Kidney (tissue), 14 donors: ENCODE measurements around the gene BTC. TPM values are rescaled to one million over a fixed set of nuclear protein-coding genes. Genes with fewer than 3 reads are reported as not detected.

ENCODE experiments used
- DNase-seq, 5 donors: peaks; one replicate each; pipeline ENCODE4 v3.0.0-alpha.2; 2013 to 2020
- FAIRE-seq: peaks from 2 replicates; lab custom pipeline; 2012; peaks lifted over from hg19 to GRCh38; lab: Jason Lieb, UNC
- H3K27ac ChIP-seq, 2 donors: one replicate each; pipeline ENCODE4 v1.7.0; 2013; ENCODE audit warnings: low read depth in 2 of 2, low read length in 2 of 2, inconsistent platforms in 1 of 2
- H3K27me3 ChIP-seq: one replicate; pipeline ENCODE4 v1.7.1; 2013; ENCODE audit warnings: low read length, inconsistent platforms; ENCODE audit not compliant: control insufficient read depth, insufficient read depth
- H3K36me3 ChIP-seq, 3 donors: one replicate each; pipeline versions ENCODE4 v1.7.0 to v1.7.1; 2013; ENCODE audit warnings: low read length in 3 of 3, control low read depth in 1 of 3, inconsistent platforms in 1 of 3; ENCODE audit not compliant: insufficient read depth in 3 of 3, control insufficient read depth in 2 of 3
- H3K4me1 ChIP-seq, 3 donors: one replicate each; pipeline versions ENCODE4 v1.7.0 to v1.7.1; 2013; ENCODE audit warnings: low read length in 3 of 3, inconsistent platforms in 1 of 3, low read depth in 1 of 3; ENCODE audit not compliant: control insufficient read depth in 2 of 3, insufficient read depth in 2 of 3
- H3K4me3 ChIP-seq, 3 donors: one replicate each; pipeline versions ENCODE4 v1.7.0 to v1.8.1; 2013; ENCODE audit warnings: low read length in 3 of 3, control low read depth in 1 of 3, inconsistent platforms in 1 of 3
- H3K9ac ChIP-seq, 3 donors: one replicate each; pipeline versions ENCODE4 v1.7.0 to v1.7.1; 2013; ENCODE audit warnings: low read length in 3 of 3, control low read depth in 1 of 3, inconsistent platforms in 1 of 3
- H3K9me3 ChIP-seq, 3 donors: one replicate each; pipeline versions ENCODE4 v1.7.0 to v1.7.1; 2013; ENCODE audit warnings: low read length in 3 of 3, control low read depth in 1 of 3, inconsistent platforms in 1 of 3; ENCODE audit not compliant: control insufficient read depth in 2 of 3, insufficient read depth in 1 of 3
- CTCF ChIP-seq: IDR thresholded peaks from 3 replicates; pipeline ENCODE4 v1.5.1; 2012; ENCODE audit warnings: mild to moderate bottlenecking, moderate library complexity, borderline replicate concordance; ENCODE audit not compliant: insufficient read depth; ENCODE audit errors: extremely low read depth
- intact Hi-C: fragments of 100-400 bp; cut with DNase I; formaldehyde crosslinking; loops from one replicate; pipeline ENCODE4 v1.11.1; 2022
- polyA plus RNA-seq: library from polyadenylated mRNA; stranded (reverse); fragments of 350-450 nt; fragmentation: Illumina TruSeq; extraction: RNeasy Lipid Tissue Mini Kit (QIAGEN cat#74804); gene quantifications from one replicate; pipeline ENCODE4 v1.2.3, GENCODE V29; 2014; ENCODE audit warnings: low read depth, low replicate concordance; ENCODE audit not compliant: insufficient read depth
- total RNA-seq: library from RNA; stranded (reverse); fragmentation: NEBNext Ultra II Directional; extraction: Animal tissue kit (Norgen Biotek cat#: 25700); gene quantifications from one replicate; pipeline ENCODE4 v1.2.1, GENCODE V29; 2021
- donor health status: control.
- donor health status: control.
- donor health status: control.
- donor health status: control.
- donor health status: control.
- donor health status: DM: yes; HTN: yes; CAD: no.
- donor health status: Normal renal cell carcinoma (clear cell type).

Gene BTC
- total and polyA plus RNA-seq, 2 donors from 2014 or later: 6.0 TPM

DNA sequence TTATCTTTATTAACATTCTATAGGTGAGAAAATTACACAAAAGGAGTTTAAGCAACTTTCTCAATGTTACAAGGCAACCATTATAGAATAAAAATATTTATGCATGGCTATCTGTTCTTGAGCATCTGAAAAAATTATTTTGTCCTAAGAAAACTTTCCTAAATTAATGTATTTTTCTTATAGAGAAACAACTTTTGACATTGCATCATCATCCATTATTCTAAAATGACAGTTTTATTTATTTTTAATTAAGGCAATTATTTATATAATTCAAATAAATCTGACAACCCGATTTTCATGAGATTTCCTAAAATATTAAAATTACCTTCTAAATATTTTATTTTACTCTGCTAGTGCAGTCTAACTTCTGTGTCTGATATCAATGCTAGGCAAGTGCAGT, 4.8 kb downstream of the BTC start:
- FAIRE-seq (peak; percentile 68), DNase-seq (no peak)
- H3K36me3 ChIP-seq: no peaks in the 10 kb centered on the region
- TF ChIP-seq CTCF: no peak
- intact Hi-C loops: no loop called here
- H3K27me3 ChIP-seq: no peaks in the 10 kb centered on the region
- H3K27ac ChIP-seq: no peak overlapping the region
- no peaks in the 10 kb centered on the region for H3K9me3 ChIP-seq
- no peaks in the 10 kb centered on the region for H3K4me1 ChIP-seq
- H3K9ac ChIP-seq: no peak overlapping the region
- H3K4me3 ChIP-seq: no peak overlapping the region

DNA sequence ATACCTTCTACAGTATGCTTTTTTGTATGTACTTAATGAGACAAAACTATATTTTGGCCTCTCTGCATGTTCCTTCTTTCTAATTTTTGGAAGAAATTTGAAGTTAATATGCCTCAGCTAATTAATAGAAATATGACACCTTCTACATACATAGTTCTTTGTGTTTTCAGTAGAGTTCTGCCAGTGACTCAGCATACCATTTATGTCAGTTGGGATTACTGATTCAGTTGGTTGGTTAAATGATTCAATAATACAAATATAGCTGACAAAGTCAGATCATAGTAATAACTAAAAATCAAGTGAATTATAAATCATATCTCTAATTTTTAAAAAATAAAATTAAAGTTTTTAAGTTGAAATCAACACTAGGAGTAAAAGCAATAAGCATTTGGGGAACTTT, 16.8 kb downstream of the BTC start:
- Histone ChIP-seq H3K4me1 (no peaks in the 10 kb centered on the region), H3K9me3 (no peaks in the 10 kb centered on the region), H3K4me3 (no peak overlapping the region), H3K9ac (no peak overlapping the region), H3K27ac (no peak overlapping the region), H3K27me3 (no peaks in the 10 kb centered on the region), H3K36me3 (no peaks in the 10 kb centered on the region)
- FAIRE-seq (no peak), DNase-seq (no peak)
- intact Hi-C loops: no loop called here
- TF ChIP-seq CTCF: no peak

DNA sequence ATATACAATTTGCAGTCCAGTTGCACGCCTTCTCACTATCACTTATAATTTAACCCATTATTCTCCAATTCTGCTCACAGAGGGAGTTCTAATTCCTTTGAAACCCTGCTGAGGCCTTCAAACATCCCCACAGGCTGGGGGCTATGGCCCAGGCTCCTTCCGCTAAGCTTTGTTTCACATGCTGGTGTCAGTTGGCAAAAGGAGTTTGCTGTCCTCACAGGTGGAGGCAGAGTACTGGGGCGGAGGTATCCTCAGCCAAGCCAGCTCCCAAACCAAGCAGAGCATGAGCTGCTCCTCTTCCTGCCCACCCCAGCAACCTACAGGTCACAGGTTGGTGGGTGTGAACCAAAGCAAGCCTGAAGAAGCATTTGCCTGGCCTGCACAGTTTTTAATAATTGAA, 21.5 kb downstream of the BTC start:
- no peak for TF ChIP-seq CTCF
- H3K36me3 ChIP-seq: no peaks in the 10 kb centered on the region
- H3K9ac ChIP-seq: no peak overlapping the region
- no peaks in the 10 kb centered on the region for H3K27me3 ChIP-seq
- DNase-seq (no peak), FAIRE-seq (no peak)
- H3K4me3 ChIP-seq: no peak overlapping the region
- intact Hi-C loops: no loop called here
- H3K9me3 ChIP-seq: no peaks in the 10 kb centered on the region
- H3K27ac ChIP-seq: no peak overlapping the region
- peaks cover 0 to 7% (median 2%) of the 10 kb centered on the region in 3 donors for H3K4me1 ChIP-seq

GRCh38 chr4:74772106-74772505, 22.2 kb downstream of the BTC start:
- Histone ChIP-seq H3K9me3 (no peaks in the 10 kb centered on the region), H3K4me3 (no peak overlapping the region), H3K27ac (no peak overlapping the region), H3K4me1 (peaks cover 0 to 7% (median 2%) of the 10 kb centered on the region in 3 donors), H3K36me3 (no peaks in the 10 kb centered on the region), H3K27me3 (no peaks in the 10 kb centered on the region), H3K9ac (no peak overlapping the region)
- DNase-seq (no peak), FAIRE-seq (no peak)
- intact Hi-C loops: no loop called here
- TF ChIP-seq CTCF: no peak
